ENCODE measurements around the gene MRGPRF.
A peak's percentile ranks its signal among the peaks of the same experiment; 100 is the strongest.

Gene MRGPRF

GRCh38 chr11:69050592-69051380 is 37.7 kb upstream of the MRGPRF start:
- no peak for DNase-seq (ENCODE audit: low spot score)

GRCh38 chr11:69049490-69049867 is 36.4 kb upstream of the MRGPRF start:
- DNase-seq (ENCODE audit: low spot score) = peak; percentile 36

- peak; percentile 100 for DNase-seq (ENCODE audit: low spot score)
Measured at GRCh38 chr11:69048694-69049489, 35.8 kb upstream of the MRGPRF start, which contains the start of gene TPCN2. Gene TPCN2, plus strand, starts transcription at chr11:69048932. Its CDS starts 66 bp downstream, at chr11:69048998.

GRCh38 chr11:69048031-69048693 is 35.1 kb upstream of the MRGPRF start:
- DNase-seq (ENCODE audit: low spot score) = no peak

GRCh38 chr11:69044111-69045013 is 31.3 kb upstream of the MRGPRF start:
- peak; percentile 89 for DNase-seq (ENCODE audit: low spot score)

- no peak for DNase-seq (ENCODE audit: low spot score)
Measured at GRCh38 chr11:69041516-69041915, 28.5 kb upstream of the MRGPRF start.

GRCh38 chr11:69040581-69041260 is 27.7 kb upstream of the MRGPRF start:
- DNase-seq (ENCODE audit: low spot score) = peak; percentile 64

- no peak for DNase-seq (ENCODE audit: low spot score)
Measured at GRCh38 chr11:69040051-69040450, 27.0 kb upstream of the MRGPRF start.

GRCh38 chr11:69039501-69039900 is 26.5 kb upstream of the MRGPRF start:
- DNase-seq (ENCODE audit: low spot score) = no peak

- DNase-seq (ENCODE audit: low spot score) = no peak
Measured at GRCh38 chr11:69037544-69037943, 24.5 kb upstream of the MRGPRF start.

GRCh38 chr11:69037074-69037473 is 24.0 kb upstream of the MRGPRF start:
- DNase-seq (ENCODE audit: low spot score) = no peak

GRCh38 chr11:69035946-69036340 is 22.9 kb upstream of the MRGPRF start:
- DNase-seq (ENCODE audit: low spot score) = no peak

- DNase-seq (ENCODE audit: low spot score) = no peak
Measured at GRCh38 chr11:69035150-69035945, 22.3 kb upstream of the MRGPRF start.

GRCh38 chr11:69034123-69034867 is 21.2 kb upstream of the MRGPRF start:
- no peak for DNase-seq (ENCODE audit: low spot score)

GRCh38 chr11:69033431-69033830 is 20.4 kb upstream of the MRGPRF start:
- no peak for DNase-seq (ENCODE audit: low spot score)

GRCh38 chr11:69032833-69033232 is 19.8 kb upstream of the MRGPRF start:
- no peak for DNase-seq (ENCODE audit: low spot score)

- DNase-seq (ENCODE audit: low spot score) = no peak
Measured at GRCh38 chr11:69030301-69030700, 17.3 kb upstream of the MRGPRF start.

GRCh38 chr11:69027704-69028372 is 14.8 kb upstream of the MRGPRF start:
- DNase-seq (ENCODE audit: low spot score) = peak; percentile 58

- DNase-seq (ENCODE audit: low spot score) = no peak
Measured at GRCh38 chr11:69024509-69024908, 11.5 kb upstream of the MRGPRF start.

Measured in GM03348 (cell line).